Activated naive CD4-positive, alpha-beta T cell treated with anti-CD3 and anti-CD28 coated beads, Interleukin-2, amount 50 U/mL, for 72 hours (primary cell): Measurements from ENCODE around the gene USP32. TPM values are rescaled to one million over a fixed set of nuclear protein-coding genes. Genes with fewer than 3 reads are reported as not detected.
"Not testable (repeated sequence)": the region's sequence is repeated elsewhere in the genome, so short reads cannot be mapped to it uniquely, and the experiment has no call there.

Source experiments
- ATAC-seq, 2 donors: fragments of 150-1000 bp; cut with Tn5 transposase; 2 replicates each; pipeline ENCODE4 v1.10.0; 2021; ENCODE audit warnings: mild to moderate bottlenecking in 2 of 2, moderate library complexity in 2 of 2
- DNase-seq, 2 donors: peaks; one replicate each; pipeline ENCODE4 v3.0.0; 2021 to 2022; ENCODE audit warnings: low spot score in 2 of 2
- H3K27ac Mint-ChIP-seq, 2 donors: one replicate each; pipeline ENCODE4 v1.8.0; 2022; ENCODE audit warnings: mild to moderate bottlenecking in 2 of 2, mixed read lengths in 2 of 2
- H3K36me3 Mint-ChIP-seq, 2 donors: one replicate each; pipeline ENCODE4 v1.8.0; 2022; ENCODE audit warnings: mixed read lengths in 2 of 2
- H3K9me3 Mint-ChIP-seq, 2 donors: one replicate each; pipeline ENCODE4 v1.8.0; 2022; ENCODE audit warnings: mixed read lengths in 2 of 2
- total RNA-seq, 2 donors: library from RNA; stranded (reverse); gene quantifications; one replicate each; pipeline ENCODE4 v1.2.3, GENCODE V29; 2022

The USP32 gene
- total RNA-seq, 2 donors from 2014 or later: 42.6 to 51.5 TPM

DNA sequence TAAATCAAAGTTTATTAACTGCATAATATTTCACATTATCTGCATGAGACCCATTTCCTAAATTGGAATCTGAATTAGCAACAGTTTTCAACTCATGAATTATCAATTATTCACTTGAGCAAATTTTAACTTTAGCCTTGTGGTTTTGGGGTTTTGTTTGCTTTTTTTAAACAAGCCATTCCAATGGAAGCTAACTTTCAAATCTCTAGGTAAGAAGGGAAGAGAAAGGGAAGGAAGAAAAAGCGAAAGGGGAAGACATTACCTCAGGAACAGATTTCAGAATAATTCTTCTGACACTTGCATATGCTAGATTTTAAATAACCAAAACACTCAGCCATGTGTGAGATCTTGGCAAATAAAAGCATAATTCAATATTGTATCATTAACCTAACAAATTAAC lies 139.5 kb downstream of the USP32 start:
- peaks cover 5 to 16% of the 10 kb centered on the region in 2 donors for H3K36me3 Mint-ChIP-seq
- no peak for ATAC-seq
- DNase-seq: no peak
- H3K27ac Mint-ChIP-seq: no peak overlapping the region
- H3K9me3 Mint-ChIP-seq: no peaks in the 10 kb centered on the region

DNA sequence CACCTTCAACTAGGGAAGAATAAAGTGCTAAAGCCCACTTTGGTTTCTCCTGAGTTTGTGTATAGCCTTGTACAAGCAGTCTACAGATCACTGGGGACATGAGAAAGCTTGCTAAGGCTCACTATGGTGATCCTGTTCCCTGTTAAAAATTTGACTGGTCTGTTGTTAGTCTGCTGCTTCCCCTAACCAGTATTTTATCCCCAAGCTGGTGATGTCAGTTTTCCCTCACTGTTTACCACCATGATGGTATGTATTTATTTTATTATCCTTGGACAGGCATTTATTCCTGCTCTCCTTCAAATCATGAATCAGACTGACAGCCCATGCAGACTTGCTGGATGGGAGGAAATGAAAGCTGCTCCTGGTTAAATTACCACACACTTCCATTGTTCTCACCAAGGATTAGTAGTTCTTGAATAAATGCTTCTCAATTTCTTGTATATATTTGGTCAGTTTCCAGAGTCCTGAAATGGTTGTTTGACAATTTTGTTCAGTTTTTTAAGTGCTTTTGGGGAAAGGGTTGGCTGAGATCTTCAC lies 142.6 kb downstream of the USP32 start:
- no peak for ATAC-seq
- H3K27ac Mint-ChIP-seq: peak overlapping the region in 1 of 2 donors; percentile 28
- no peaks in the 10 kb centered on the region for H3K9me3 Mint-ChIP-seq
- H3K36me3 Mint-ChIP-seq: peaks cover 5 to 16% of the 10 kb centered on the region in 2 donors
- DNase-seq: no peak

DNA sequence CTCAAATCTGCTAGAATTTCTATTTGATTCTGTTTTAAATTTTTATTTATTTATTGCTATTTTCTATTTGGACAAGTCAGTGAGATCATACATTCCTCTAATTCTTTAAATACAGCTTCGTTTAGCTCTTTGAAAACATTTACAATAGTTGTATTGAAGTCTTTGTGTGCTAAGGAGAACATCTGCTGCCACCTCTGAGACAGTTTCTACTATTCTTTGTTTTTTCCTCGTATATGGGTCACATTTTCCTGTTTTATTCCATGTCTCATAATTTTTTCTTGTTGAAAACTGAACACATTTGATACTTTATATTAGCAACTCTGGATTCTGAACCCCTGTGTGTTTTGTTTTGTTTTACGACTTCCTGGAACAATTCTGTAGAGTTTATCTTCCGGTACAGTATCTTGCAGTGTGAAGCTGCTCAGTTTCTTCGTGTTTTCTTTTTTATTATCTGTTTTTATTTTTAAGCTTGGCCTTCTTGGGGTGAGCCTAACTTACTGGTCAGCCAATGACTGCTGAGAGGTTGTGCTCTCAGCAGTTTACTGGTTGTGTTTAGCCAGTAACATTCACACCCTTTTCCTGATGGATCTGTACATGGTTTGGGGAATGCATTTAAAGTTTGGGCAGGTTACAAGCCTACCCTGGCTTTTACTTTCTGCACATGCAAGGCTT lies 143.2 kb downstream of the USP32 start:
- Mint-ChIP-seq H3K27ac (peak overlapping the region in 1 of 2 donors; percentile 28), H3K9me3 (no peaks in the 10 kb centered on the region), H3K36me3 (peaks cover 5 to 16% of the 10 kb centered on the region in 2 donors)
- ATAC-seq (no peak), DNase-seq (no peak)

DNA sequence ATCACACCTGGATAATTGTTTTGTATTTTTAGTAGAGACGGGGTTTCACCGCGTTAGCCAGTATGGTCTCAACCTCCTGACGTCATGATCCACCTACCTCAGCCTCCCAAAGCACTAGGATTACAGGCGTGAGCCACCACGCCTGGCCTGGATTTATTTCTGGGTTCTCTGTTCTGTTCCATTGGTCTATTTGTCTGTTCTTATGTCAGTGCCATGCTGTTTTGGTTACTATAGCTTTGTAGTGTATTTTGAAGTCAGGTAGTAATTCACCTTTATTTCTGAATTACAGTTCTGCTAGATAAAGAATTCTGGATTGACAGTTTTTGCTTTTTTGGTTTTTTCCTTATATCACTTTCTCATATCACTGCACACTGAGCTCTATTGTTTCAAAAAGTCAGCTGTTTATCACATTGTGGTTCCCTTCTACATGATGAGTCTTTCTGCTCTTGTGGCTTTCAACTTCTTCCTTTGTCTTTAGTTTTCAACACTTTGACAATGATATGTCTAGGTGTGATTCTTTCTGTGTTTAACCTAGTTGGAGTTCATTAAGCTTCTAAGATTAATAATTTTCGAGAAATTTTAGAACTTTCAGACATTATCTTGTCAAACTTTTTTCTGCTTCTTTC lies 144.0 kb downstream of the USP32 start:
- H3K27ac Mint-ChIP-seq: no peak overlapping the region
- no peaks in the 10 kb centered on the region for H3K9me3 Mint-ChIP-seq
- DNase-seq (no peak), ATAC-seq (no peak)
- peaks cover 5 to 16% of the 10 kb centered on the region in 2 donors for H3K36me3 Mint-ChIP-seq

DNA sequence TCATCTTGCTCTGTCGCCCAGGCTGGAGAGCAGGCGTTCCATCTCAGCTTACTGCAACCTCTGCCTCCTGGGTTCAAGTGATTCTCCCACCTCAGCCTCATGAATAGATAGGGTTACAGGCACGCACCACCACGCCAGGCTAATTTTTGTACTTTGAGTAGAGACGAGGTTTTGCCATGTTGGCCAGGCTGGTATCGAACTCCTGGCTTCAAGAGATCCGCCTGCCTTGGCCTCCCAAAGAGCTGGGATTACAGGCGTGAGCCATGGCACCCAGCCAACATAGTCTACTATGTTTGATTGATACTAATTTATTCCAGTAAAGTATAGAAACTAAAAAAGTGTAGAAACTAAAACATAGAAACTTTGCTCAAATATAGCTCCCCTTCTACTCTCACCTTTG lies 147.3 kb downstream of the USP32 start:
- Mint-ChIP-seq H3K36me3 (peaks cover 11 to 22% of the 10 kb centered on the region in 2 donors), H3K9me3 (peaks cover 4 to 5% of the 10 kb centered on the region in 2 donors), H3K27ac (peak overlapping the region in 1 of 2 donors; percentile 32)
- DNase-seq (no peak), ATAC-seq (no peak)

DNA sequence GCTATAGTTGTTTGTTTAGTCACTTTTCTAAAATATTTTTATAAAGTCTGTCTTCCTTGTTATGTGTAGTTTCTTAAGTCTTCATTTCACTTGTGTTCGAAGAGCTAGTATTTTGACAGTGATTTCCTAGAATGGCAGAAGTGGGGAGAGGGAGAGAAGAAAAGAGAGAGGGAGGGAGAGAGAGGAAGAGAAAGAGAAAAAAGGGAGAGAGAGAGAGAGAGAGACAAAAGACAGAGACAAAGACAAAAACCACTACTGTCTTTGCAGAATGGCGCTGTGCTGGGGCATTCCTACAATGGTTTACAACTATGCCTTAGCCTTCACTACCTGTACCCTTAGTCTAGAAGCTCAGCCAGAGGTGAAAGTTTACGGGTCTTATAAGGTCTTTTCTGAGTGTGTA lies 151.6 kb downstream of the USP32 start:
- H3K36me3 Mint-ChIP-seq: peaks cover 5 to 6% of the 10 kb centered on the region in 2 donors

DNA sequence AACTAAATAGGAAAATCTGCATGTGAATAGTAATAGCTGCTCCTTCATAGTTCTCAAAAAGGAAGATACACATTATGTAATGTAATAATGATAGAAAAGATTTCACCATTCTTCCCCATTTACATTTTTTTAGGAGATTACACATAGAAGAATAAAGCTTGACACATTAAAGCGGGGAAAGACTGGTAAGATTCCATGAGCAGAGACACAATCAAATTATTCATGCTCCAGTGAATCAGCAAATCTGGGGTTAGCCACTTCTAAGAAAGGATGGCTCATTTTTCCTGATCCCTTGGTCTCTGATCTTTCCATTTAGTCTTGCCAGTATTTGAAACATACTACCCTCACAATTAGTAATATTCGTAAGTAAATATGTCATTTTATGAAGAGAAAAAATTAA lies 160.2 kb downstream of the USP32 start:
- Mint-ChIP-seq H3K27ac (peak overlapping the region in 1 of 2 donors; percentile 55), H3K9me3 (no peaks in the 10 kb centered on the region), H3K36me3 (no peaks in the 10 kb centered on the region)
- no peak for ATAC-seq
- no peak for DNase-seq

More for the DNA sequence above, 151.6 kb downstream of the USP32 start:
- DNase-seq (no peak), ATAC-seq (no peak)
- Mint-ChIP-seq H3K9me3 (peaks cover 4 to 5% of the 10 kb centered on the region in 2 donors), H3K27ac (no peak overlapping the region)

DNA sequence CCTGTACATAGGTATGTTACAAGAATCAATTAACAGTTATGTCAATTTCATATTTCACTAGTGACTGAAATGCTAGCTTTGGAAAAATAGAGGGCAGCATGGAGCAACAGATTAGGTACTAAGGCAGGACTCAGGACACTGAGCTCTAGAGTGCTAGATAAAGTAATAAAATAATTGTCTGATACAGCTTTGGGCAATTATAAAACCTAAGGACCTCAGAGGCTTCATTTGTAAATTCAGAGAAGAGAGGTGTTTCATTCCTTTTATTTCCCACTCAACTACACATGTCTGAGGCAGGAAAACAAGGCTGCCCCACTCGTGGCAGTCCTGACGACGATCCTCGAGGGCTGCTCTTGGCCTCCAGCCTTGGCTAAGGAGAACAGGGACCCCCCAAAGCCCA lies 160.7 kb downstream of the USP32 start:
- ATAC-seq: no peak

DNA sequence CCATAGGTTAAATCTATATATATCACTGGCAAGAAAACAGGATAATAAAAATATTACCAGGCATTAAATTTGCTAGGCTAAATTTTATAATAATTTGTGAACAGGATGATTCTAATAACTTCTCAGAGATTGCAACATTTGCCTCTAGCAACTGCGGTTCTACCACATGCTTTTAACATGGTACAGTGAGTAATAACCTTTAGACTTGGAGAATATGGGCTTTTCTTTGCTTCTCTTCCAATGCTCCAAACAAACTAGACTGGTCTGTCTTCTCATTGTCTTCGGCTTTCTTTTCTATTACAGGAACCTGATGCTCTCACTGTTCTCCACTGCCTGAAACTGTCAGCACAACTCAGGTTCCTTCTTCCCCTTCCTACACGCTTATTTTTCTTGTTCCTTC lies 161.6 kb downstream of the USP32 start:
- no peak for ATAC-seq
- Mint-ChIP-seq H3K27ac (no peak overlapping the region), H3K36me3 (no peaks in the 10 kb centered on the region), H3K9me3 (no peaks in the 10 kb centered on the region)
- DNase-seq: no peak

More for the DNA sequence above, 160.7 kb downstream of the USP32 start:
- H3K36me3 Mint-ChIP-seq: no peaks in the 10 kb centered on the region
- DNase-seq: no peak
- H3K27ac Mint-ChIP-seq: peak overlapping the region in 1 of 2 donors; percentile 55
- no peaks in the 10 kb centered on the region for H3K9me3 Mint-ChIP-seq

DNA sequence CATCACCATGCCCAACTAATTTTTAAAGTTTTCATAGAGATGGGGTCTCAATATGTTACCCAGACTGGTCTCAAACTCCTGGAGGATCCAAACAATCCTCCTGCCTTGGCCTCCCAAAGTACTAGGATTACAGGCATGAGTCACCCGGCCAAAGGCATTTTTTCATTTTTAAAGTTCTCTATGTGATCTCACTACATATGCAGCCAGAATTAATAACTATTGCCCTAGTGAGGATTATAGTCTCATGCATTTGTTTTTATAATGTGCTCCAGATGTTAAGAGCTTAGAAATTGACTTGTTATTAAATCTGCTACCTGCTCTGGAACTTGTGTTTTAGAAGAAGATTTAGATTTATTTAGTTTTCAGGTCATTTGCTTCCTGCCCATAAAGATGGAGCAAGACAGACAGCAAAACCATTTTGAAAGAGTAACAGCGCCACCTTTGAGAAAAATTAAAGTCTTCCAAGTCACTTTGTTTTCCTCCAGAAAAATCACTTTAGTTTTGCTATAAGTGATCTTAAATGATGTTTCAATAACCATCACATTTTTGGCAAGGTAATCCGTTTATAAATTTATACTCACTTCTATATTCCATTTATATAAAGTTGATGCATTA lies 162.6 kb downstream of the USP32 start:
- no peaks in the 10 kb centered on the region for H3K36me3 Mint-ChIP-seq
- no peak overlapping the region for H3K27ac Mint-ChIP-seq
- DNase-seq (no peak), ATAC-seq (no peak)
- H3K9me3 Mint-ChIP-seq: no peaks in the 10 kb centered on the region

DNA sequence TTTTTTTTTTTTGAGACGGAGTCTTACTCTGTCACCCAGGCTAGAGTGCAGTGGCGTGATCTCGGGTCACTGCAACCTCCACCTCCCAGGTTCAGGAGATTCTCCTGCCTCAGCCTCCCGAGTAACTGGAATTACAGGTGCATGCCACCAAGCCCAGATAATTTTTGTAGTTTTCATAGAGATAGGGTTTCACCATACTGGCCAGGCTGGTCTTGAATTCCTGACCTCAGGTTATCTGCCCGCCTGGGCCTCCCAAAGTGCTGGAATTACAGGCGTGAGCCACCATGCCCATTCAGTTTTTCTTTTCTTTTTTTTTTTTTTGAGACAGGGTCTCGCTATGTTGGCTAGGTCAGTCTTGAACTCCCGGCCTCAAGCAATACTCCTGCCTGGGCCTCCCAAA lies 164.7 kb downstream of the USP32 start:
- not testable (repeated sequence) for H3K27ac Mint-ChIP-seq, DNase-seq, H3K9me3 Mint-ChIP-seq, H3K36me3 Mint-ChIP-seq, ATAC-seq

DNA sequence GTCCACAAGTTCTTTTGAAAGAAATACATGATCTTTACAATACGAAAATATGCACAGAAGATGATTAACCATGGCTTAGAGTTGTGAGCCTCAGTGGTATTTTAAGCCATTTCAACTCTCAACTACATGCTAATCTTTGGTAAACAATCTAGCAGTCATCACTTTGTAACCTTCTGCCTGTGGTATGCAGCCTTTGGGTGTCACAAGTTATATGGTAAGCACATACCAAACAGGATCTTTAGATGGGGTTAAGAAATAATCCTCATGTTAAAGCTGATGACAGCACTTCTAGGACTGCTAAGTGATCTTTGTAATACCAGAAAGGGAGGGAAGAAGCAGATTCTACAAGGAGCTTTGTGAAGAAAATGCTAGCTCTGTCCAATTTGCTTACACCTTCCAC lies 167.9 kb downstream of the USP32 start:
- no peak for DNase-seq
- Mint-ChIP-seq H3K36me3 (no peaks in the 10 kb centered on the region), H3K27ac (no peak overlapping the region), H3K9me3 (no peaks in the 10 kb centered on the region)
- no peak for ATAC-seq

DNA sequence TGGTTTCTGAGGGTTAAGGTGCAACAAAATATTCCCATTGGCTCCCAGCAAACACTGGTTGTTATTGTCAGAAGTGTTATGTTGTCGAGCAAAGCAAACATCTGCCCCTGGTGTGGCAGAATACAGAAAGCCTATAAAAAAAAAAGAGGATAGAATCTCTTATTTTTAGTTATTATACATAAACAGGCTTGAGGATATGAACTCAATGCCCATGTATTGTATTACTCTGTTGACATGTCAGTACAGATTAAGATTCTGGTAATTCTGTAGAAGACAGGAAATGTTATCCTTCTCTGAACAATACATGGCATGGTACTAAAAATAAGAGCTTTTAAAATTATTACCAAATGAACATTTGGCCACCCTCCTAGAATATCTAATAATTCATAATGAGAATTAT lies 168.5 kb downstream of the USP32 start:
- no peaks in the 10 kb centered on the region for H3K36me3 Mint-ChIP-seq
- ATAC-seq (no peak), DNase-seq (no peak)
- no peak overlapping the region for H3K27ac Mint-ChIP-seq
- no peaks in the 10 kb centered on the region for H3K9me3 Mint-ChIP-seq

DNA sequence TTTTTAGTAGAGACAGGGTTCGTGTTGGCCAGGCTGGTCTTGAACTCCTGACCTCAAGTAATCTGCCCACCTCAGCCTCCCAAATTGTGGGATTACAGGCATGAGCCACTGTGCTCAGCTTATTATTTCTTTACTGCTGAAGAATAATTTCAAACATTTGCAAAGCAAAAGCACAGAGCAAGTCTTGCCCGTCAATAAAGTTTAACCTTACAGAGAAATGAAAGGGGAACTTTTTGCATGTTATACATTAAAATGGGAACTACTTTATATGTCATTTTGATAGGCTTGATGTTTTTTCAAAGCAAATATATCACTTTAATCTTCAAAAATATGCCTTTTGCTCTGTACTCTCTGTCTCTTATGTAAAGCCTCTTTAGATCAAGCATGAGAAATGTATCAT lies 173.2 kb downstream of the USP32 start:
- DNase-seq, H3K27ac Mint-ChIP-seq, H3K9me3 Mint-ChIP-seq, H3K36me3 Mint-ChIP-seq, ATAC-seq: not testable (repeated sequence)

DNA sequence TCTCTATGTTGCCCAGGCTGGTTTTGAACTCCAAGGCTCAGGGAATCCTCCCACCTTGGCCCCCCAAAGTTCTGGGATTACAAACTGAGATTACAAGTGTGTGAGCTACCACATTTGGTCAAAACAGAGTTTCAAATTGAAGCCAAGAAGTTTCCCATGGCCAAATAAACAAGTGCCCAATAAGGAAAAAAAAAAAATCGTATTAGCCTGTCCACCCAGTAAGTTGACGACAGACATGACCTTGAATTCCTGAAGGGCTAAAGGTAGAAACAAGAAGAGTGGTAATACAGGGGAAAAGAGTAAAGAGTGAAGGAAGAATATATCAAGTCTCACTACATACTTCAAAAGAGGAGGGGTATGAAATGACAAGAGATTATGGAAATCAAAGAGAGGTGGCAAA lies 176.0 kb downstream of the USP32 start:
- DNase-seq, H3K36me3 Mint-ChIP-seq, H3K9me3 Mint-ChIP-seq, H3K27ac Mint-ChIP-seq, ATAC-seq: not testable (repeated sequence)

DNA sequence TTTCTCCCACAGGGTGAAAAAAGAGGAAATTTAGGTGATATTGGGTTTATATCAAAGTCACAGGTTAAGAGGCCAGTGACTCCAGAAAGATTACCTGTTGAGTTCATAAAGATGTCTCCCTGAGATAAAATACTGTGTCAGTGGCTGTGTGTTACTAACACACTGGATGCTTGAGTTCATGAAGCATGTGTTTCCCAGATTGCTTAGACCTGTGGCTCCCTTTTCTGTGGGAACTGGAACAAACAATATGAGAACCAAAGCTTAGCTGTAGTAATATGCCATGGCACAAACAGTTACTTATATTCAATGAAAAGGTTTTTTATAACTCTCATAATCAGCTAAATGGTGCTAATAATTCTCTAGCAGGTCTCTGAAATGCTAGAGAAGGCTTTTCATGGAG lies 180.7 kb downstream of the USP32 start:
- not testable (repeated sequence) for H3K36me3 Mint-ChIP-seq, DNase-seq, H3K9me3 Mint-ChIP-seq, ATAC-seq, H3K27ac Mint-ChIP-seq

DNA sequence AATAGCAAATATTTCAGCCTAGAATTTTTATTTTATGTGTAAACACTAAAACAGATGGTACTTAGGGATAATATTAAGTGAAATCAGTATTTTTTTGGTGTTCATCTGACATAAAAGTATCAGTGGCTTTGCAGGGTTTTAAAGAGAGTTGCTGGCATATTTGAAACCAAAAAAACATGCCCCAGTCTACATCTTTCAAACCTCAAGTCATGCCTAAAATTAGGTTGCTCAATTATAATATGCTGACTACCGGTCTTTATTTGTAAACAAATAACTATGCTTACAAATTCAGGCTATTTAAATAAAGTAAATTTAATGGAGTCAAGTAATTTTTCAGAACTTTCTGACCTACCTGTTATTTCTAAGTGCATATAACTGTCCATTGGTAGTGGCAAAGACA lies 183.6 kb downstream of the USP32 start:
- H3K27ac Mint-ChIP-seq, H3K9me3 Mint-ChIP-seq, DNase-seq, H3K36me3 Mint-ChIP-seq, ATAC-seq: not testable (repeated sequence)
